ENCODE measurements around the gene PLCH1.

GRCh38 chr3:155568295-155568694 lies 176.6 kb downstream of the PLCH1 start:
- TF ChIP-seq CTCF (IDR thresholded peaks at IDR 0.05) = no peak
- no peak for TF ChIP-seq EZH2 (IDR thresholded peaks at IDR 0.05; ENCODE audit: borderline replicate concordance, insufficient read depth, low read depth, low read length, poor library complexity, severe bottlenecking)

Measured in B cell (primary cell).